ENCODE measurements around the gene PFDN1.

PFDN1 gene

GRCh38 chr5:140220032-140220697 lies 82.7 kb downstream of the PFDN1 start:
- H3K9me3 ChIP-seq (ENCODE audit: low read length), result no peaks in the 10 kb centered on the region
- no peaks in the 10 kb centered on the region for H3K27me3 ChIP-seq (ENCODE audit: insufficient read depth, low read length)
- H3K4me3 ChIP-seq (ENCODE audit: low read depth, low read length, poor library complexity, severe bottlenecking), result no peak overlapping the region
- no peak overlapping the region for H3K4me2 ChIP-seq (ENCODE audit: low read length)
- TF ChIP-seq CTCF (IDR thresholded peaks at IDR 0.05; ENCODE audit: low read length), result no peak
- no peak for TF ChIP-seq EZH2 (IDR thresholded peaks at IDR 0.05; ENCODE audit: borderline replicate concordance, low read length)
- no peaks in the 10 kb centered on the region for H4K20me1 ChIP-seq (ENCODE audit: insufficient read depth, low read length)
- H2AFZ ChIP-seq (ENCODE audit: low read length), result no peak overlapping the region
- H3K9me2 ChIP-seq (ENCODE audit: low read depth, low read length), result no peaks in the 10 kb centered on the region
- no peaks in the 10 kb centered on the region for H3K79me2 ChIP-seq (ENCODE audit: insufficient read depth, low read length)
- H3F3A ChIP-seq (ENCODE audit: insufficient read depth, low read length), result no peaks in the 10 kb centered on the region
- no peak overlapping the region for H3K9ac ChIP-seq (ENCODE audit: low read length)
- H3K4me1 ChIP-seq (ENCODE audit: insufficient read depth, low read length, severe bottlenecking), result no peaks in the 10 kb centered on the region
- no peak overlapping the region for H3K27ac ChIP-seq (ENCODE audit: low read depth, low read length, poor library complexity, severe bottlenecking)
- no peaks in the 10 kb centered on the region for H3K36me3 ChIP-seq (ENCODE audit: insufficient read depth, low read length)

DNA sequence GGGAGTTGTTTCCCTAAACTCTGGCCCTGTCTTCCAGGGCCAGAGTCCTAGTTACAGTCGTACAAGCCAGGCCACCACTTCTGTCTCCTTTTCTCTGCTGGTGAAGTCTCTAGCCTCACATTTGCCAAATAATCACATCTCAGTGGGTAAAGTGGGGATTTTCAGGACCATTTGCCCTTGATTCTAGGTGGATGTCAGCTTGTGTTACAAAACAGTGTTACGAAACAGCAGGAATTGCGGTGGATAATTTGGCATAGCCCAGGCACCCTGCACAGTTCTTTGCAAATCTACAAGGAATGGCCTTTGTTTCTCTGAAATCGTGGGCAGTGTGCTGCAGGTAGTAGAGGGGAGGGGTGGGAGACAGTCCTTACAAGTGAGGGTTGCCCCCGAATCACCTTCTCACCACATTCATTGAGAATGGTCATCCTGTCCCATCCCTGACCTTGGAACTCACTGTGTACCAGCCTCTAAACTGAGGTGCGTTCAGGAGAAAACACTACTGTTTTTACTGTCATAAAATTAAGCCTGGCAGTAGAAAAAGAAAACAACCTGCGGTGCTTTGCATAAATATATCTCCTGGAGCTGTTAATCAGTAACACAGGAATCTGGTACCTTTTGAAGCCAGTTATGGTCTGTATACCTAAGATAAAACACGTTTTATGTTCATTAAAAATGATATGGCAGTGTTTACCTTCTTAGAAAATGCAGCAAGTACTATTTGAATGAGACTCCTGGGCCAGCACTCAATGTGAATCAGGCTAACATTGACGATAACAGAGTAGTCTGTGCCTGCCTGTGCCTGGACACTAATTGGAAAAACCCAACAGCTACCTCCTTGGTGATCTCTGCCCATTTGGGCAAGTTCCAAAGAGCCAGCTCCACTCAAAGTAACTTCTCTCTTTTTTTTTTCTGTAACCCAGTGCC lies 83.6 kb downstream of the PFDN1 start:
- H4K20me1 ChIP-seq (ENCODE audit: insufficient read depth, low read length), result no peaks in the 10 kb centered on the region
- no peaks in the 10 kb centered on the region for H3K9me3 ChIP-seq (ENCODE audit: low read length)
- TF ChIP-seq CTCF (IDR thresholded peaks at IDR 0.05; ENCODE audit: low read length) (no peak), EZH2 (IDR thresholded peaks at IDR 0.05; ENCODE audit: borderline replicate concordance, low read length) (no peak)
- no peaks in the 10 kb centered on the region for H3K9me2 ChIP-seq (ENCODE audit: low read depth, low read length)
- no peaks in the 10 kb centered on the region for H3F3A ChIP-seq (ENCODE audit: insufficient read depth, low read length)
- H3K4me1 ChIP-seq (ENCODE audit: insufficient read depth, low read length, severe bottlenecking), result no peaks in the 10 kb centered on the region
- H3K9ac ChIP-seq (ENCODE audit: low read length), result no peak overlapping the region
- H2AFZ ChIP-seq (ENCODE audit: low read length), result no peak overlapping the region
- no peaks in the 10 kb centered on the region for H3K36me3 ChIP-seq (ENCODE audit: insufficient read depth, low read length)
- H3K4me2 ChIP-seq (ENCODE audit: low read length), result no peak overlapping the region
- H3K27me3 ChIP-seq (ENCODE audit: insufficient read depth, low read length), result no peaks in the 10 kb centered on the region
- no peak overlapping the region for H3K27ac ChIP-seq (ENCODE audit: low read depth, low read length, poor library complexity, severe bottlenecking)
- H3K4me3 ChIP-seq (ENCODE audit: low read depth, low read length, poor library complexity, severe bottlenecking), result no peak overlapping the region
- H3K79me2 ChIP-seq (ENCODE audit: insufficient read depth, low read length), result no peaks in the 10 kb centered on the region

DNA sequence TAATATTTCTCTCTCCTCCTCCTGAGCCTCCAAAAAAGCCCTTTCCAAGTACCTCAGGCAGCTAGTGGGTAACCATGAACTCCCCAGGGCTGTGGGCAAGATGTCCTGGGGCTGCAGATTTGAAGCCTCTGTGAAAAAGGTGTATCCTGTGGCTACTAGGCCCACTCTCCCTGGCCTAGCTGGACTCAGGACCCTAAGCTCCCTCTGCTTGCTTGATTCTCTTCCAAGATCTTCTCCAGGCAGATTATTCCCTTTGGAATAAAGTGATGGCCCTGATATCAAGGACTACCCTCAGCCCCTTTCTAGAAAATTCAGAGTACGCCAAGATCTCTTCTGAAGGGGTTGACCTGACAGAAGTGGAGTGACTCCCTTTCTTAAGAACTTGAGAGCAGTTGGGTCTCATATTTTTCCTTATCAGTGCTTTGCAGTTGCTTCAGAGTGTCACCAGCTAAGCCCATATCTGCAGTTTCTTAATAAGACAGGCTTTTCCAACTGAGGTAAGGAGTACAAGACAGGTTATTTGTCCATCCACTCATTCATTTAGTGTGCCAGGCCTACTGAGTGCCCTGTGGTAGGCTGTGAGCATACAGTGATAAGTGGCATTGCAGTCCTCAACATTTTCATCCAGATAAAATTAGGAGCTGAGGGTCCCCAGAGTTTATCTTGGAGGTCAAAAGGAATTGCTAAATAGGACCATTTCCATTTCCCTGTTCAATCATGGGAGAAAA lies 85.4 kb downstream of the PFDN1 start:
- Histone ChIP-seq H2AFZ (ENCODE audit: low read length) (no peak overlapping the region), H3K79me2 (ENCODE audit: insufficient read depth, low read length) (no peaks in the 10 kb centered on the region), H3K9me2 (ENCODE audit: low read depth, low read length) (no peaks in the 10 kb centered on the region), H4K20me1 (ENCODE audit: insufficient read depth, low read length) (no peaks in the 10 kb centered on the region), H3K4me1 (ENCODE audit: insufficient read depth, low read length, severe bottlenecking) (no peaks in the 10 kb centered on the region), H3F3A (ENCODE audit: insufficient read depth, low read length) (no peaks in the 10 kb centered on the region), H3K4me3 (ENCODE audit: low read depth, low read length, poor library complexity, severe bottlenecking) (no peak overlapping the region), H3K9ac (ENCODE audit: low read length) (no peak overlapping the region), H3K36me3 (ENCODE audit: insufficient read depth, low read length) (no peaks in the 10 kb centered on the region), H3K4me2 (ENCODE audit: low read length) (no peak overlapping the region), H3K27ac (ENCODE audit: low read depth, low read length, poor library complexity, severe bottlenecking) (no peak overlapping the region), H3K27me3 (ENCODE audit: insufficient read depth, low read length) (no peaks in the 10 kb centered on the region), H3K9me3 (ENCODE audit: low read length) (no peaks in the 10 kb centered on the region)
- TF ChIP-seq EZH2 (IDR thresholded peaks at IDR 0.05; ENCODE audit: borderline replicate concordance, low read length), result no peak
- TF ChIP-seq CTCF (IDR thresholded peaks at IDR 0.05; ENCODE audit: low read length), result no peak
